Upper lobe of left lung (tissue), 4 donors: ENCODE data around the gene PDGFRB.

Experiments used
- EP300 ChIP-seq, 4 donors: sonication (generic); formaldehyde crosslinking; IDR thresholded peaks; one replicate each; pipeline ENCODE4 v1.5.1; 2017; ENCODE audit warnings: antibody characterized with exemption in 4 of 4, control low read depth in 2 of 4
- POLR2A ChIP-seq, 4 donors: fragments of 450-650 bp; IDR thresholded peaks; one replicate each; pipeline ENCODE4 v1.5.1; 2016 to 2017; ENCODE audit warnings: antibody characterized with exemption in 4 of 4, mild to moderate bottlenecking in 2 of 4

GRCh38 chr5:150163035-150163434 is 7.4 kb upstream of the PDGFRB start:
- TF ChIP-seq POLR2A (IDR thresholded peaks at IDR 0.05), result no peak
- TF ChIP-seq EP300 (IDR thresholded peaks at IDR 0.05), result no peak
